Motor neuron (in vitro differentiated cells): ENCODE data around the gene SYNE1. TPM values are rescaled to one million over a fixed set of nuclear protein-coding genes. Genes with fewer than 3 reads are reported as not detected.
A peak's percentile ranks its signal among the peaks of the same experiment; 100 is the strongest.
"Not testable (repeated sequence)": the region's sequence is repeated elsewhere in the genome, so short reads cannot be mapped to it uniquely, and the experiment has no call there.

ENCODE experiments used
- ATAC-seq, 8 experiments: fragments of 200-7000 bp; cut with Tn5 transposase; replicated peaks in 6 of 8; 2 replicates each; pipeline ENCODE4 v1.8.0; 2021; ENCODE audit warnings: mild to moderate bottlenecking in 8 of 8, moderate library complexity in 8 of 8
- H3K27ac ChIP-seq, 2 donors: fragments of 250-450 bp; sonication (Bioruptor Pico); 2 replicates each; pipeline ENCODE4 v1.9.0; 2021; ENCODE audit warnings: antibody characterized with exemption in 2 of 2, mild to moderate bottlenecking in 2 of 2, moderate library complexity in 1 of 2
- H3K4me1 ChIP-seq, 2 donors: fragments of 250-450 bp; sonication (Bioruptor Pico); replicated peaks in 1 of 2; 2 replicates each; pipeline ENCODE4 v1.6.1; 2021; ENCODE audit warnings: antibody characterized with exemption in 2 of 2, mild to moderate bottlenecking in 2 of 2, moderate library complexity in 1 of 2
- H3K4me3 ChIP-seq, 5 donors: fragments of 250-450 bp; sonication (Bioruptor Pico); 2 replicates each; pipeline ENCODE4 v1.9.0; 2021; ENCODE audit warnings: antibody characterized with exemption in 5 of 5, mild to moderate bottlenecking in 5 of 5, moderate library complexity in 4 of 5
- WGBS, 10 experiments: fragments of 450-650 bp; shearing (Covaris generic); methylation state at CpG; one replicate each; pipeline ENCODE4 v1.0.0; 2022; 5-methylcytosine and 5-hydroxymethylcytosine counted together
- in situ Hi-C, 9 experiments: fragments of 400-800 bp; cut with MboI; loops; one replicate each; pipeline ENCODE4 v1.15.0; 2021; ENCODE audit warnings: low sequenced_read_pairs in 9 of 9, low pct_unique_long_range_greater_than_20kb in 2 of 9; ENCODE audit not compliant: unreplicated experiment in 9 of 9
- total RNA-seq, 8 experiments: library from RNA; unstranded; fragments of 300-600 nt; gene quantifications; 2 replicates each; pipeline versions ENCODE4 v1.2.3 to v1.2.4, GENCODE V29; 2022

The SYNE1 gene
- total RNA-seq, 8 experiments from 2014 or later: 13.2 to 160 (median 45.7) TPM

DNA sequence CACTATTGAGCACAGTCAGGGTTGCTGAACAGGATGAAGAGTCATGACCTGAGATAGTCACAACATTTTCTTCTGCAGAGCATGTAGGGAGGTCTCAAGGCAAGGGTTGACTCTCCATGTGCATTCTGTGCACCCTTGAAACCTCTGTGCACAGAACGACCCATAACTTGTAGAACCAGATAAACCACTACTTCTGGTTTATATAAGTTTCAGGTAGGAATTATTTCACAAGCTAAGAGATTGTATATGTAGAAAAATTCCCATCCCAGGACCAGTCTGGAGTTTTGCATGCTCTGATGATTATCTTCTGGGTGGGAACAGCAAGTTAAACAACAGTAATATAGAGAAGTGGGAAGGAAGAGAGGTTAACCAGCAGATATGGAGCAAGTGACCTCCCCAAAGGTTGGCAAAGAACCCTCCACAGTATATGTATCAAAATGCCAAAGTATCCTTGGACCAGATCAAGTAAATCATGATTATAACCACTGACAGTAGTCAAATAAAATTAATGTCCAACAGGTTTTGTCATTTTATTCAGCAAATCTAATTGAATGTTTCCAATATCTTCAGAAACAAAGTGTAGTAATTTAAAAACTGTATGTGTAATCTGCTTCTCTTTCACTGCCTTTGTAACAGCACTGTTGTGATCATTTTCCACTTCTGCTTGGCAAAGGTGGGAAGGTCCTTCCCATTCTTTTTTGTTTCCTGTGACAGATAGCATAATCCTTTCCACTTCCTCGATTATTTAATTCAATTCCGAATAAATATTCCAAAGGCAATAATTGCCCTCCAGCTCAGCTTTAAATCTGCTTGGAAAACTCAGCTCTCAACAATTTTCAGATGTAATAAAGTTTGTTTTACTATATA lies 104.4 kb downstream of the SYNE1 start:
- in situ Hi-C loops: no loop called here
- peaks cover 0 to 7% of the 10 kb centered on the region in 2 donors for H3K4me1 ChIP-seq
- no peak overlapping the region for H3K27ac ChIP-seq
- no peak overlapping the region for H3K4me3 ChIP-seq
- 59 to 93% (median 87%) methylated on average over 2 to 3 of the region's 3 CpGs for WGBS, 10 experiments
- ATAC-seq: no peak

DNA sequence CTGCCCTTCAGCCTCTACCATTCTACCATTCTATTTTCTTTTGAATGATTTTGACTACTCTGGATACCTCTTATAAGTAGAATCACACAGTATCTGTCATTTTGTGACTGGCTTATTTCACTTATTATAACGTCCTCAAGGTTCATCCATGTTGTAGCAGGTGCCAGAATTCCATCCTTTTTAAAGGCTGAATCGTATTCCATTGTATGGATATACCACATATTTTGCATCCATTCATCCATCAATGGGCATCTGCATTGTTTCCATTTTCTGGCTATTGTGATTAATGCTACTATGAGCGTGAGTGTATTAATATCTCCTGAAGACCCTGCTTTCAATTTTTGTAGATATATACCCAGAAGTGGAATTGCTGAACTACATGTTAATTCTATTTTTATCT lies 105.5 kb downstream of the SYNE1 start:
- WGBS, 10 experiments: 11 to 90% (median 79%) methylated on average over 1 to 3 of the region's 3 CpGs
- in situ Hi-C loops: no loop called here
- no peak for ATAC-seq

DNA sequence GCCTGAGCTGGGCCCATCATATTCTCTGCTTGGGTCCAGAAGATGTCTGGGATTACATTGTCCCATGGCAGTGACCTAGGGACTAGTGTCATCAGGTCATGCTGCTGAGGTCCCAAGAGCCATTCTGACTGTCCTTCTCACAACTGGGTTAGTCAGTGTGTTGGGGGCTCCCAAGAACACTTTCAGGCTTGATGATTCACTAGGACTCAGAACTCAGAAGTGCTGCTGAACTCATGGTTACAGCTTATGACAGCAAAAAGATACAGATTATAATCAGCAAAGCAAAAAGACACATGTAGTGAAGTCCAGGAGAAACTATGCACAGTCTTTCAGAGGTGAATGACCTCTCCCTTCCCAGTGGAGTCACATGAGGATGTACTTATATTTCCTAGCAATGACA lies 107.8 kb downstream of the SYNE1 start:
- ATAC-seq: peak in 1 of 8 experiments; percentile 21
- no peaks in the 10 kb centered on the region for H3K4me1 ChIP-seq
- in situ Hi-C loops: no loop called here
- no peak overlapping the region for H3K4me3 ChIP-seq
- H3K27ac ChIP-seq: no peak overlapping the region

More for the DNA sequence above, 105.5 kb downstream of the SYNE1 start:
- H3K4me1 ChIP-seq: peaks cover 0 to 7% of the 10 kb centered on the region in 2 donors
- no peak overlapping the region for H3K4me3 ChIP-seq
- no peak overlapping the region for H3K27ac ChIP-seq

DNA sequence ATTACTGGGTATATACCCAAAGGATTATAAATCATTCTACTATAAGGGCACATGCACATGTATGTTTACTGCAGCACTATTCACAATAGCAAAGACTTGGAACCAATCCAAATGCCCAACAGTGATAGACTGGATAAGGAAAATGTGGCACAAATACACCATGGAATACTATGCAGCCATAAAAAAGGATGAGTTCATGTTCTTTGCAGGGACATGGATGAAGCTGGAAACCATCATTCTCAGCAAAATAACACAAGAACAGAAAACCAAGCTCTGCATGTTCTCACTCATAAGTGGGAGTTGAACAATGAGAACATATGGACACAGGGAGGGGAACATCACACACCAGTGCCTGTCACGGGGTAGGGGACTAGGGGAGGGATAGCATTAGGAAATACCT lies 123.0 kb downstream of the SYNE1 start:
- H3K4me1 ChIP-seq, H3K27ac ChIP-seq, in situ Hi-C loops, ATAC-seq, H3K4me3 ChIP-seq: not testable (repeated sequence)
- WGBS, 10 experiments: 80 to 88% methylated on average over 1 of the region's 1 CpG; no CpG with 5 or more reads in 8 of the 10 experiments

DNA sequence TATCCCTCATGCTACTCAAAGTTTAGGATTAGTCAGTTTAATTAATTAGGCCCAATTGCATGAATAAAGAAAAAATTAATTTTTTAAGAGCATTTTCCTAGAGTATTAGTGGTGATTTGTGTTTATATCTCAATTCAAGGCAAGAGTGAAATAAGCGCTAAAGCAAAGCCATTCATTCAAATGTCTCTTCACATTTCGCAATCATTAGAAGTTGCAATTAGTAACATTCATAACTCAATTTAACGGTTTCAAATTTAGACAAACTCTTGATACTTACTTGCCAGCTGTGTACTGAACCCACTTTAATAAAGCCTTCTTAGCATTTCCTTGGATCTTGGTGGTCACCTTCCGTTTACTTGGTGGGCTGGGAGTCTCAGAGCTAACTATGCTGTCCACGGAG lies 127.2 kb downstream of the SYNE1 start:
- in situ Hi-C loops: no loop called here
- Histone ChIP-seq H3K4me1 (no peaks in the 10 kb centered on the region), H3K27ac (no peak overlapping the region), H3K4me3 (no peak overlapping the region)
- no peak for ATAC-seq
- WGBS, 10 experiments: 86 to 100% (median 89%) methylated on average over 1 to 5 of the region's 5 CpGs; no CpG with 5 or more reads in 2 of the 10 experiments

DNA sequence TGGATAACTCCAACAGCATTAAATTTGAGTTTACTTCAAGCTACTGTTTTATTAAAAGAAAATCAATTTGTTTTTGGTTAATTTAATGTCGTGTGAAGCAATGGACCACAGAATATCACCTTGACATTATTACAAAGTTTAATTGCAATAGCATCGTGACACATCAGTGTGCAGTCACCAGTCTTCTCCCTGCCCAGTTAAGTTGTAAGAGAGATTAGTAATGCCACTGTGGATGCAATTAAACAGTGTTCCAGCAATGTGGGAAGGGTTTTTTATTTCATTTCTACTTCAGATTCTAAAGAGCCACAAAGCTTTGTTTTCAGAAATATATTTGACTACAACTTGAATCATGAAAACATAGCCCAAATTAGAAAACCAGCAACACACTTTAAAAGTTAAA lies 128.7 kb downstream of the SYNE1 start:
- no peak overlapping the region for H3K27ac ChIP-seq
- H3K4me3 ChIP-seq: no peak overlapping the region
- 24 to 93% (median 63%) methylated on average over 1 to 2 of the region's 2 CpGs; no CpG with 5 or more reads in 2 of the 10 experiments for WGBS, 10 experiments
- no peak for ATAC-seq
- no peaks in the 10 kb centered on the region for H3K4me1 ChIP-seq
- in situ Hi-C loops: no loop called here

DNA sequence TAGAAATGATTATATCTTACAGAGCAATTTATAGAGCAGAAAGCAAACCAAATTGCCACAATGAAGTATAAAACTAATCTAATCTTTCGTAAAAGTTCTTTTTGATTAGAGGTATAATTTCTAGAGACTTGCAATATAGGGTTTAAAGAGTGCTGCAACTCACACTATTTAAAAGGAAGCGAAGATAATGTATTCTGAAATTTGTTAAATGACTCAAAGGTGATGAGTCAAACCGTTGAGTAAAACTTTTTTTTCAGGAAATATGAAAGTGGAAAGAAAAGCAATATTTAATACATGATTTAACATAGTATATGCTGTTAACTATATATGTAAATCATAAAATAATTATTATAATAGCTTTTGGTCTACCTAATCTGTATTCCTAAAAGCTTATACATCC lies 133.6 kb downstream of the SYNE1 start:
- WGBS, 10 experiments: 23 to 92% (median 77%) methylated on average over 1 to 3 of the region's 3 CpGs
- Histone ChIP-seq H3K27ac (no peak overlapping the region), H3K4me1 (no peaks in the 10 kb centered on the region), H3K4me3 (no peak overlapping the region)
- in situ Hi-C loops: no loop called here
- ATAC-seq: no peak

DNA sequence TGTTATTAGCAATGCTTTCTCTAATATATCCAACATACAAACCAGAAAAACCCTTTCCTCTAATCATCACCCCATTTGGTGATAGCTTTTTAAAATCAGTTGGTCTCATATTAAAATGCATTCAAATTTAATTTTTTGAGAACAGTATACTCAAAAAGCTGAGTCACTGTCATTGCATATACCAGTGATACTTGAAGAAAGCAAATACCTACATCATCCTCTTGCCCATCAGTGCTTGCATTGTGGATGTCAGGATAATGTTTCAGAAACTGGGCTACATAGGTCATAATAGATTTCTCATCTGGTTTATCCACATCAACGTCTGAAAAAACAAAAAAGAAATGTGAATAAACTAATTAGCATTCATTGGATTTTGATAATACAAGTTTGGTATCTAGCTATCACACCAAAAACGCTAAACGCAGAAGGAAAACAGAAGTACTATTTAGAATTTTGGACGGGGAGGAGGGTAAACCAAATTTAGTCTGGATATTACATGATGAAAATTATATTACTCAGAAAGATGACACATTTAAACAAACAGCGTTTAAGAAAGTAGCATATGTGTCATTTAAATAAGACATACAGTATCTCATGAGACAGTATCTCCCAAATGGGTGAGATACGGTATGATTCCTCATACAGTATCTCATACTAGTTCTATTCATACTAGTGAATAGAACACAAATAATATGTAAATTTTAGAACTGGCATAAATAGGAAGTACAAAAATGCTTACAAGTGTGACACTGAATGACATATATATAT lies 134.6 kb downstream of the SYNE1 start:
- no peak overlapping the region for H3K4me3 ChIP-seq
- H3K27ac ChIP-seq: no peak overlapping the region
- in situ Hi-C loops: no loop called here
- no peaks in the 10 kb centered on the region for H3K4me1 ChIP-seq
- 59 to 100% (median 84%) methylated on average over 1 to 6 of the region's 6 CpGs for WGBS, 10 experiments
- no peak for ATAC-seq

DNA sequence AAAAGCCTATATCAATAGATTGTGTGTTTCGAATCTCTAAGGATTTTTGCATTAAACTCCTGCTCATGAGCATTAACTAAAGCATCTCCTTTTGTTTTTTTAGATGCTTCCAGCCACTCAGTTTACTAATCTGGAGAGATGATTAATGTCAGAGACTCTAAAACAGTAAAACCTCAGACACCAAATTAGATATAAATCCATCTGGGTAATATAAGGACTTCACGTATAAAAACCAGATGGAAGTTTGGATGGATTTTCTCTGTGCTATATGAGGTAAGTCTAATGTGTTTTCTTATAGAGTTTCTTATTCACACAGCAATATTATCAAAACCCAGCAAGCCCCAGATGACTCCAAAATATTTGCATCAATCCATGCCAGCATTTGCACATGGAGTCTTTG lies 137.2 kb downstream of the SYNE1 start:
- no peak overlapping the region for H3K27ac ChIP-seq
- 75 to 95% (median 86%) methylated on average over 2 of the region's 2 CpGs; no CpG with 5 or more reads in 1 of the 10 experiments for WGBS, 10 experiments
- in situ Hi-C loops: no loop called here
- H3K4me3 ChIP-seq: no peak overlapping the region
- no peak for ATAC-seq
- H3K4me1 ChIP-seq: no peaks in the 10 kb centered on the region

DNA sequence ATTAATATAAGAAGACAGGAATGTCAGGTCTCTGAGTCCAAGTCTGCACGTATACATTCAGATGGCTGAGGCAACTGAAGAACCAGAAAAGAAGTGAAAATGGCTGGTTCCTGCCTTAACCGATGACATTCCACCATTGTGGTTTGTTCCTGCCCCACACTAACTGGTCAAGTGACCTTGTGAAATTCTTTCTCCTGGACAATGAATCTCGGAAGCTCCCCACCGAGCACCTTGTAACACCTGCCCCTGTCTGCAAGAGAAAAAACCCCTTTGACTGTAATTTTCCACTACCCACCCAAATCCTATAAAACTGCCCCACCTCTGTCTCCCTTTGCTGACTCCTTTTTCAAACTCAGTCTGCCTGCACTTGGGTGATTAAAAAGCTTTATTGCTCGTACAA lies 140.4 kb downstream of the SYNE1 start:
- H3K4me3 ChIP-seq: no peak overlapping the region
- in situ Hi-C loops: no loop called here
- WGBS, 10 experiments: 11 to 100% (median 85%) methylated on average over 1 to 5 of the region's 5 CpGs; no CpG with 5 or more reads in 2 of the 10 experiments
- H3K4me1 ChIP-seq: no peaks in the 10 kb centered on the region
- no peak overlapping the region for H3K27ac ChIP-seq
- no peak for ATAC-seq

DNA sequence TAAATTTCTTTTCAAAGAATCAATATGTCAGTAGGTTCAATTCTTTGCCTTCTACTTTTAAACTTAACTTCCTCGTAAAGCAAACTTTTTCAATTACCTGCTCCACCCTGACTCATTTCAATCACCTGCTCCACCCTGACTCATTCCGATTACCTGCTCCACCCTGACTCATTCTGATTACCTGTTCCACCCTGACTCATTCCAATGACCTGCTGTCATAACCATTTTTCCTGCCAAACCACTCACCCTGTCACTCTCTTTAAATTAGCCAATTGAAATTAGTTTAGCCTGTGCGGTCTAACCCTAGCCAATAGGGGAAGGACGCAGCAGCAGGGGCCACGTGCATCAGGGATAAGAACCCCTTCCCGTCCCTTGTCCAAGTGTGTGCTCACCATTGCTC lies 141.7 kb downstream of the SYNE1 start:
- H3K4me3 ChIP-seq, H3K27ac ChIP-seq, H3K4me1 ChIP-seq, ATAC-seq, in situ Hi-C loops: not testable (repeated sequence)
- 58 to 100% (median 89%) methylated on average over 1 to 6 of the region's 6 CpGs; no CpG with 5 or more reads in 2 of the 10 experiments for WGBS, 10 experiments

DNA sequence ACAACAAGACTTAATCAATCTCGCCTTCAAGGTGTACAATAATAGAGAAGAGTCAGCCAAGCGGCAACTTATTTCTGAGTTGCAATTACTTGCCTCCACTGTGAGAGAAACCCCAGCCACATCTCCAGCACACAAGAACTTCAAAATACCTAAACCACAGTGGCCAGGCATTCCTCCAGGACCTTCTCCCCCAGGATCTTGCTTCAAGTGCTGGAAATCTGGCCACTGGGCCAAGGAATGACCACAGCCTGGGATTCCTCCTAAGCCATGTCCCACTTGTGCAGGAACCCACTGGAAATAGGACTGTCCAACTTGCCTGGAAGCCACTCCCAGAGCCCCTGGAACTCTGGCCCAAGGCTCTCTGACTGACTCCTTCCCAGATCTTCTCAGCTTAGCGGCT lies 144.9 kb downstream of the SYNE1 start:
- in situ Hi-C loops, H3K4me1 ChIP-seq, H3K4me3 ChIP-seq, ATAC-seq, H3K27ac ChIP-seq: not testable (repeated sequence)
- WGBS, 10 experiments: 67 to 100% (median 89%) methylated on average over 1 to 2 of the region's 3 CpGs; no CpG with 5 or more reads in 4 of the 10 experiments

DNA sequence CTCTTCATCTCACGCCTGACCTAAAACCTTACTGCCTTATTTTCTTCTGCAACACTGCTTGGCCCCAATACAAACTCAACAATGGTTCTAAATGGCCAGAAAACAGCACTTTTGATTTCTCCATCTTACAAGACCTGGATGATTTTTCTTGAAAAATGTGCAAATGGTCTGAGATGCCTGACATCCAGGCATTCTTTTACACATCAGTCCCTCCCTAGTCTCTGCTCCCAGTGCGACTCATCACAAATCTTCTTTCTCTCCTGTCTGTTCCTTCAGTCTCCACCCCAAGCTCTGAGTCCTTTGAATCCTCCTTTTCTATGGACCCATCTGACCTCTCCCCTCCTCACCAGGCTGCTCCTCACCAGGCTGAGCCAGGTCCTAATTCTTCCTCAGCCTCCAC lies 145.7 kb downstream of the SYNE1 start:
- in situ Hi-C loops, ATAC-seq: not testable (repeated sequence)

More for the DNA sequence above, 145.7 kb downstream of the SYNE1 start:
- not testable (repeated sequence) for H3K4me3 ChIP-seq, H3K4me1 ChIP-seq, H3K27ac ChIP-seq
- WGBS, 10 experiments: 60 to 83% (median 74%) methylated on average over 1 to 2 of the region's 2 CpGs; no CpG with 5 or more reads in 6 of the 10 experiments
